ENCODE data around the gene STYK1. TPM values are rescaled to one million over a fixed set of nuclear protein-coding genes. Genes with fewer than 3 reads are reported as not detected.

STYK1 gene
- total and polyA plus RNA-seq, 12 donors, result 0.08 to 0.13 (median 0.10) TPM; not detected in 9

GRCh38 chr12:10690906-10691305 is 17.1 kb upstream of the STYK1 start:
- DNase-seq, result no peak
- 94 to 100% (median 95%) methylated on average over 2 of the region's 2 CpGs for WGBS, 4 donors
- no peaks in the 10 kb centered on the region for H3K36me3 ChIP-seq (replicated peaks in 1 of 2)

DNA sequence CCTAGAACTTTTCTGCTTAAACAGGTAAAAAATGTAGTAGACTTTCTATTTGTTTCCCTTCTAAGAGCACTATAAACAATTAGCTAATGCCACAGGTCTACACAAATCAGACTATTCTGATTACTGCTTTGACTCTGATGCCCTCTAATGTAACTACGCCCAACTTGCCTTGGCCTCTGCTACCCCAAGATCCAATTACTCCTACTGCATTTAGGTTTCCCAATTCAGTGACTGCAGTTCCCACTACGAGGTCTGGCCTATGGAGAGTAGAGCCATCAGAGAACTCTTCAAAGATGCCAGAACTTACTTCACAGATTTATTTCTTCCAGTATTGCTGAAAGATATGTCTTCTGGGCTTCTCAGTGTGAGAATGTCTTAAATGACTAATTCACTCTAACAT is 15.3 kb upstream of the STYK1 start:
- no peaks in the 10 kb centered on the region for H3K27me3 ChIP-seq
- H3K4me3 ChIP-seq, result no peak overlapping the region
- TF ChIP-seq POLR2A (IDR thresholded peaks at IDR 0.05), result no peak
- no peak for TF ChIP-seq CTCF (IDR thresholded peaks at IDR 0.05)
- no peaks in the 10 kb centered on the region for H3K9me3 ChIP-seq (replicated peaks in 1 of 3)
- H3K27ac ChIP-seq, result no peak overlapping the region
- H3K4me1 ChIP-seq (replicated peaks in 1 of 2), result no peaks in the 10 kb centered on the region
- intact Hi-C loops (cut with DNase I), result no loop called here
- DNase-seq, result no peak
- H3K36me3 ChIP-seq (replicated peaks in 1 of 2), result no peaks in the 10 kb centered on the region
- 68 to 94% (median 85%) methylated on average over 2 of the region's 2 CpGs for WGBS, 4 donors

More at GRCh38 chr12:10690906-10691305, 17.1 kb upstream of the STYK1 start:
- no peaks in the 10 kb centered on the region for H3K9me3 ChIP-seq (replicated peaks in 1 of 3)
- no peak overlapping the region for H3K4me3 ChIP-seq
- H3K4me1 ChIP-seq (replicated peaks in 1 of 2), result no peaks in the 10 kb centered on the region
- intact Hi-C loops (cut with DNase I), result no loop called here
- no peak overlapping the region for H3K27ac ChIP-seq
- no peaks in the 10 kb centered on the region for H3K27me3 ChIP-seq
- TF ChIP-seq POLR2A (IDR thresholded peaks at IDR 0.05) (no peak), CTCF (IDR thresholded peaks at IDR 0.05) (no peak)

- no peaks in the 10 kb centered on the region for H3K9me3 ChIP-seq (replicated peaks in 1 of 3)
- no peak overlapping the region for H3K4me3 ChIP-seq
- TF ChIP-seq POLR2A (IDR thresholded peaks at IDR 0.05), result no peak
- TF ChIP-seq CTCF (IDR thresholded peaks at IDR 0.05), result no peak
- 82 to 96% (median 92%) methylated on average over 1 of the region's 1 CpG for WGBS, 4 donors
- no peak overlapping the region for H3K27ac ChIP-seq
- DNase-seq, result no peak
- intact Hi-C loops (cut with DNase I), result no loop called here
- no peaks in the 10 kb centered on the region for H3K4me1 ChIP-seq (replicated peaks in 1 of 2)
- H3K36me3 ChIP-seq (replicated peaks in 1 of 2), result no peaks in the 10 kb centered on the region
- H3K27me3 ChIP-seq, result no peaks in the 10 kb centered on the region
These were observed 14.2 kb upstream of the STYK1 start for GRCh38 chr12:10688042-10688441.

GRCh38 chr12:10672231-10672868 is 1.5 kb downstream of the STYK1 start:
- 76 to 80% (median 77%) methylated on average over 15 of the region's 15 CpGs for WGBS, 4 donors
- intact Hi-C loops (cut with DNase I), result no loop called here
- Histone ChIP-seq H3K36me3 (replicated peaks in 1 of 2) (no peaks in the 10 kb centered on the region), H3K27ac (no peak overlapping the region), H3K27me3 (peaks cover 22% of the 10 kb centered on the region), H3K9me3 (replicated peaks in 1 of 3) (no peaks in the 10 kb centered on the region), H3K4me1 (replicated peaks in 1 of 2) (peaks cover 0 to 7% of the 10 kb centered on the region in 2 donors), H3K4me3 (no peak overlapping the region)
- no peak for DNase-seq
- no peak for TF ChIP-seq CTCF (IDR thresholded peaks at IDR 0.05)
